ENCODE results near the gene WDR4.

The WDR4 gene

DNA sequence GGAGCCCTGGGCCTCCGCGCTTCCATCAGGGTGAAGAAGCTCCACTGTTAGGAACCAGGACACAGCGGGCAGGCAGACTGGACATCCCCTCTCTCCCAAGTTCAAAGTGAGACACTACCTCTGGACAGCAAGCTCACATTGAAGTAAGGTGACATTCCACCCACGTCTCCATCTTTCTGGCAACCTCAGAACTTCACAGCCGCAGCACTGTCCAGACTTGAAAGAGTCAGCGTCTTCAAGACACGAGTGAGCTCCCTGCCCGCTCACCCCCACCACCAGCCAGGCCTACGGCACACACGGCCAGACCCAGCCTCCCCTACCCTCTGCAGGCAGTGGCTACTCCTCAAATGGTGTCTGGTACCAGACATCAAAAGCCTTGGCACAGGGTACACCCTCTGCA is 11.1 kb downstream of the WDR4 start:
- no peak for DNase-seq (ENCODE audit: low spot score)
- TF ChIP-seq CTCF (IDR thresholded peaks at IDR 0.05; ENCODE audit: extremely low read depth, missing control alignments) = no peak

- TF ChIP-seq CTCF (IDR thresholded peaks at IDR 0.05; ENCODE audit: extremely low read depth, missing control alignments) = no peak
- DNase-seq (ENCODE audit: low spot score) = no peak
These were observed 13.6 kb downstream of the WDR4 start for GRCh38 chr21:42865776-42866160.

- no peak for TF ChIP-seq CTCF (IDR thresholded peaks at IDR 0.05; ENCODE audit: extremely low read depth, missing control alignments)
- DNase-seq (ENCODE audit: low spot score) = no peak
These were observed 14.2 kb downstream of the WDR4 start for GRCh38 chr21:42864815-42865775.

- no peak for TF ChIP-seq CTCF (IDR thresholded peaks at IDR 0.05; ENCODE audit: extremely low read depth, missing control alignments)
- no peak for DNase-seq (ENCODE audit: low spot score)
These were observed 15.1 kb downstream of the WDR4 start for GRCh38 chr21:42864286-42864685.

DNA sequence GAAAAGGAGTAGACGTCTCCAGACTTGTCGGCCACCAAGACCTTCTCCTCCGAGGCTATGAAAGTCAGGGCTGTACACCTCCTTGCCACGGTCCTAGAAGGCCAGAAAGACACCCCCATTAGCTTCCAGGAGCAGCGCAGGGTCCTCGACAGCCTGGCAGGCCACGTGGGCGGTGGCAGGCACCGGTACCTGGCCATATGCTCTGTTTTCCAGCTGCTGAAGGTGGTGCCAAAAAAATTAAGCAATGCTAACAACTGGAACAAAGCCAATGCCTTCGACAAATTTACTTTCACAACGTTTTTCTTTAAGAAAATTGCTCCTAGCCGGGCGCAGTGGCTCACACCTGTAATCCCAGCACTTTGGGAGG is 15.9 kb downstream of the WDR4 start:
- no peak for DNase-seq (ENCODE audit: low spot score)
- no peak for TF ChIP-seq CTCF (IDR thresholded peaks at IDR 0.05; ENCODE audit: extremely low read depth, missing control alignments)

DNA sequence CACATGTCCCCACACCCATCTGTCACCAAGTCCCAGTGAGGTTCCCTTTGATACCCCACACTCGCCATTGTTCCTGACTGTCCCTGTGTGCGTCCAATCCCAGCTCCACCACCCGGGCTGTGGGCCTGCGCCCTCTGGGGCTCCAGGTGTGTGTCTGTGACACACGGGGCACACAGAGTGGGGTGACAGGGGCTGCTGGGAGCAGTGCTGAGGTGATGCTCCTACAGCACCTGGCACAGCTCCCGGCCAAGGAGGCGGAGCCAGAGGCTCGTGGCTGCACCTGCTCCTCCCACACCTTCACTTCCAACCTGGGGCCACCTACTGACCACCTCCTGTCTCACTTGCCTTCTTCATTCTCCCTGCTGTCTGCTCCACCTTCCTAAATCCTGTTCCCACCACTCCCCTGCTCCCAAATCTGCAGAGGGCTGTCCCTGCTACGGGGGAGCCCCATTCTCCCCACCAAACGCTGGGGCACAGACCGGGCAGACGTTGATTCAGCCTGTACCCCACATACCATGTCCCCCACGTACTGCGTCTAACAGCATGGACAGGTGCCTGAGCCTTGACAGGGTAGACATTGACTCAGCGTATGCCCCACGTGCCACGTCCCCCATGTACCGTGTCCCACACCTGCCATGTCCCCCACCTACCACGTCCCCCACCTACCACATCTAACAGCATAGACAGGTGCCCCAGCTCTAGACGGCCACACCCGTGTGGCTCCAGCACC is 16.4 kb downstream of the WDR4 start:
- DNase-seq (ENCODE audit: low spot score) = no peak
- no peak for TF ChIP-seq CTCF (IDR thresholded peaks at IDR 0.05; ENCODE audit: extremely low read depth, missing control alignments)

GRCh38 chr21:42861848-42862400 is 17.4 kb downstream of the WDR4 start:
- no peak for TF ChIP-seq CTCF (IDR thresholded peaks at IDR 0.05; ENCODE audit: extremely low read depth, missing control alignments)
- no peak for DNase-seq (ENCODE audit: low spot score)

All from GM20000 (cell line).